Mammary epithelial cell (primary cell): ENCODE data around the gene SORBS1.

Experiments used
- CTCF ChIP-seq, 2 donors: IDR thresholded peaks in 1 of 2; conservative IDR thresholded peaks in 1 of 2; 2 replicates each; pipeline ENCODE4 v1.5.1; 2011 to 2012; ENCODE audit warnings: inconsistent platforms in 2 of 2, low read length in 2 of 2, mild to moderate bottlenecking in 2 of 2, control low read depth in 1 of 2, low read depth in 1 of 2; ENCODE audit not compliant: insufficient read depth in 1 of 2; ENCODE audit errors: extremely low read depth in 1 of 2
- EZH2 ChIP-seq: IDR thresholded peaks from 2 replicates; pipeline ENCODE4 v1.6.1; 2012; ENCODE audit warnings: low read length, inconsistent platforms, borderline replicate concordance

- TF ChIP-seq CTCF (conservative IDR thresholded peaks at IDR 0.05 in 1 of 2, IDR thresholded peaks at IDR 0.05 in 1 of 2; ENCODE audit: extremely low read depth in 1 of 2, insufficient read depth in 1 of 2, low read depth in 1 of 2, low read length in 2 of 2), result no peak
- no peak for TF ChIP-seq EZH2
Observed at GRCh38 chr10:95407546-95407945, 153.6 kb downstream of the SORBS1 start.
